ENCODE results near the gene CENPC.
"Not testable (repeated sequence)": the region's sequence is repeated elsewhere in the genome, so short reads cannot be mapped to it uniquely, and the experiment has no call there.

The CENPC gene

GRCh38 chr4:67552146-67552792 is 7.0 kb upstream of the CENPC start:
- DNase-seq (ENCODE audit: low read depth in 3 of 3) = not testable (repeated sequence)

GRCh38 chr4:67550857-67551256 is 5.6 kb upstream of the CENPC start:
- no peak for DNase-seq (ENCODE audit: low read depth in 3 of 3)

GRCh38 chr4:67550451-67550850 is 5.1 kb upstream of the CENPC start:
- DNase-seq (ENCODE audit: low read depth in 3 of 3) = no peak

DNA sequence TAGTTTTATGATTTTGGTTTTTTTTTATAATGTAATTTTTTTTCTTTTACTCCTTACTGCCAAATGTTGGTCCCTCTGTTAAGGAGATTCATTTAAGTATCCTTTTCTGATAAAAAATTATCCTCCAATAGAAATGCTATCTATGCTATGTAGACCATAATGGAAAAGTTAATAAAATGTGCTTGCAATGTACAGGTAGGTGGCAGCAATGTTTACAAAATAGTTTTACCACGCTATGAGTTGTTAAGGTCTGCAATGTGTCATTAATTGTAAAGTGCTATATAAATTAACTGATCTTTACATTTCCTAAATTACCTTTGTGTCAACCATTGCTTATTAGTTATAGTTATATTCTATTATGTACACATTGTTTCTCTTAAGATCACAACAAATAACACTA is 3.8 kb upstream of the CENPC start:
- no peak for DNase-seq (ENCODE audit: low read depth in 3 of 3)

- DNase-seq (ENCODE audit: low read depth in 3 of 3) = no peak
Observed at GRCh38 chr4:67546971-67547370, 1.7 kb upstream of the CENPC start.

DNA sequence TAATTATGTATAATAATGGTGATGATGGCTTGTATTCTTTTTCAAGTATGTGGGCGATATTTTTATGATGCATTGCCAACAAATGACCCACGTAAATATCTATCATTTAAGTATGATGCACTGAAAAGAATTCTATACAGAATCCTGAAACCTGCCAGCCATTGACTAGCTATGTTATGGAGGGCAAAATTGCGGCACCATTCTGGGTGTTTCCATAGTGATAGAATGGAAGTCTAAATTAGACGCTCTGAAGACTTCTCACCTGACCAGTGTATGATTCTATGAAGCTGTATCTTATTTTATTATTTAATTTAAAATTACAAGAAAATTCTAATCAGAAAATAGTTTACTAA is 677 bp upstream of the CENPC start:
- DNase-seq (ENCODE audit: low read depth in 3 of 3) = no peak

GRCh38 chr4:67542076-67542475 is 3.2 kb downstream of the CENPC start:
- no peak for DNase-seq (ENCODE audit: low read depth in 3 of 3)

DNA sequence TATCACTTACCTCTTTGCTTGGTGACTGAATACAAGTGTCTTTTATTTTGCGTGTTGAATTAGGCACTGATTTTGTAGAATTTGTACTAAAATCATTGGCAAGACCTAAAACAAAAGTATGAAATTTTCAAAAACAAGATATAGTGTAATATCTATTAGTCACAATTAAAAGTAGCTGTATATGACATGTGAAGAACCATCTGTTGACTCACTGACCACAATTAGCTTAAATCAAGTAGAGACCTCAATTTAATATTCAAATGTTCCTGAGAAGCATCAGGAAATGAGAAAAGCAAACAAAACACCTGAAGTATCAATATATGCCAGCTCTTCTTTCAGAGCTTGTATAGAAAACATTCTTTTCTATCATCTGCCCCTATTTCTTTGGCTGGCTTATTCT is 5.5 kb downstream of the CENPC start:
- no peak for DNase-seq (ENCODE audit: low read depth in 3 of 3)

GRCh38 chr4:67535280-67535840 is 9.9 kb downstream of the CENPC start:
- no peak for DNase-seq (ENCODE audit: low read depth in 3 of 3)

DNA sequence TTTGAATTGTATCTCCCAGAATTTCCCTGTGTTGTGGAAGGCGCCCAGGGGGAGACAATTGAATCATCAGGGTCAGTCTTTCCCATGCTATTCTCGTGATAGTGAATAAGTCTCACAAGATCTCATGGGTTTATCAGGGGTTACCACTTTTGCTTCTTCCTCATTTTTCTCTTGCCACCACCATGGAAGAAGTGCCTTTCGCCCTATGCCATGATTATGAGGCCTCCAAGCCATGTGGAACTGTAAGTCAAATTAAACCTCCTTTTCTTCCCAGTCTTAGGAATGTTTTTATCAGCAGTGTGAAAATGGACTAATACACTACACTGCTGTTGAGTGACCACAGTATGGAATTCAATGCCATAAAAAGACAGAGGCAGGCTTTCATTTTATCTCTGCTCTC is 12.2 kb downstream of the CENPC start:
- DNase-seq (ENCODE audit: low read depth in 3 of 3) = no peak

DNA sequence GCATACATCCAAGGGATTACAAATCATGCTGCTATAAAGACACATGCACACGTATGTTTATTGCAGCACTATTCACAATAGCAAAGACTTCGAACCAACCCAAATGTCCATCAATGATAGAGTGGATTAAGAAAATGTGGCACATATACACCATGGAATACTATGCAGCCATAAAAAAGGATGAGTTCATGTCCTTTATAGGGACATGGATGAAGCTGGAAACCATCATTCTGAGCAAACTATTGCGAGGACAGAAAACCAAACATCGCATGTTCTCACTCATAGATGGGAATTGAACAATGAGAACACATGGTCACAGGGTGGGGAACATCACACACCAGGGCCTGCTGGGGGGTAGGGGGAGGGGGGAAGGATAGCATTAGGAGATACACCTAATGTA is 12.9 kb downstream of the CENPC start:
- DNase-seq (ENCODE audit: low read depth in 3 of 3) = not testable (repeated sequence)

DNA sequence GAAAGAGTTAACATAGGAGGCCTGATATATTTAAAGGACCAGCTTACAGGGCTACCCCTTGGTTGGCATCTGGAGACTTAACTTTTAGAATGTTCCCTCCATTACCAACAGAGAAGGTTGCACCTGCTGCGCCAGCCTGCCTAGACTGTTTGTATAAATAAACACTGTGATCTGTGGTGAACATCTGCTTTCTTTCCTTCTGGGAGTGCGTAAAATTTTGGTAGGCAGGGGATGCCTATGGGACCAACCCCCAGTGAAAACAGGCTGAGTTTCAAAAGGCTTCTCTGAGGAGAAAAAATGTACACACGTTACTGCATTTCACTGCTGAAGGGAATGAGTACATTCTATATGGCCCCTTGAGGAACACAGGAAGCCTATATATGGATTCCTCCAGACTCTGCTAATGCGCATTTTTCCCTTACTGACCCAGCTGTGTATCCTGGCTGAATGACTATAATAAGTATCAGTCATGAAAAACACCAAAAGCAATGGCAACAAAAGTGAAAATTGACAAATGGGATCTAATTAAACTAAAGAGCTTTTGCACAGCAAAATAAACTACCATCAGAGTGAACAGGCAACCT is 13.8 kb downstream of the CENPC start:
- DNase-seq (ENCODE audit: low read depth in 3 of 3) = no peak

DNA sequence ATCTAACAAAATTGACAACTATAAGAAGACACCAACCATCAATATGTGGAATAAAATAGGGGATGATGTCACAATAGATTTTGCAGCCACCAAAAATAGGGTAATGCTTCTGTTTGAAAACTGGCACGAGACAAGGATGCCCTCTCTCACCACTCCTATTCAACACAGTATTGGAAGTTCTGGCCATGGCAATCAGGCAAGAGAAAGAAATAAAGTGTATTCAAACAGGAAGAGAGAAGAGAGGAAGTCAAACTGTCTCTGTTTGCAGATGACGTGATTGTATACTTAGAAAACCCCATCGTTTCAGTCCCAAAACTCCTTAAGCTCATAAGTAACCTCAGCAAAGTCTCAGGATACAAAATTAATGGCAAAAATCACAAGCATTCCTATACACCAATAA is 21.2 kb downstream of the CENPC start:
- not testable (repeated sequence) for DNase-seq (ENCODE audit: low read depth in 3 of 3)

- DNase-seq (ENCODE audit: low read depth in 3 of 3) = no peak
Observed at GRCh38 chr4:67522851-67523671, 22.2 kb downstream of the CENPC start.

DNA sequence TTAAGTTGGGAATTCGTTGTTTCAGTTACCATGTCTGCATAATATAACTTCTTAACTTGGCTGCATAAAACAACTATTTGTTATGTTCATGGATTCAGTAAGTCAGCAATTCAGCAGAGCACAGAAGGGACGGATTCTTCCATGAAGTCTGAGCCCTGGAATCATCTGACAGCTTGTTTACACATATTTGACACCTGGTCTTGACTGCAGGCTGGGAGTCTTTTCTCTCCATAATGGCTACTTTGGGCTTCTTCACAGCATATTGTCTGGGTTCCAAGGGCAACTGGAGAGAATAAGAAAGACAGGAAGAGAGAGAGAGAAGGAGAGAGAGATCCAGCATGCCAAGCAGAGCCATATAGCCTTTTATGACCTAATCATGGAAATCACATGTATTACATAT is 23.1 kb downstream of the CENPC start:
- no peak for DNase-seq (ENCODE audit: low read depth in 3 of 3)

GRCh38 chr4:67521506-67521905 is 23.8 kb downstream of the CENPC start:
- no peak for DNase-seq (ENCODE audit: low read depth in 3 of 3)

DNA sequence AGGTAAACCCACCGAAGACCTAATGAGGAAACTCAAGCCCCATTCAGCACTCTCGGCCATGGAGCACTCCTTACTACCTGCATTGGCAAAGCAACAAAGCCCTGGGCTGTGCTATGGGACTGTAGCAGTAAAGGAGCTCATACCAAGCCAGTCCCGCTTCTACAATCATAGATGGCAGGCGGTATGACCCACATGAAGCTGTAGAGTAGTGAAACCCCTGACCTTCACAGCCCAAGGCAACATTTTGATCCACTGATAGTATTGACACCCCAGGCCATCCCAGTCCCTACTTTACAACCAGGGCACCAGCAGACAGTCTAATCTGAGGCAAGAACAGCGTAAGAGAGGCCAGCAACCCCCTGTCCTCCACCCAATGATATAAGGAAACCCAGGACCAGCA is 25.2 kb downstream of the CENPC start:
- no peak for DNase-seq (ENCODE audit: low read depth in 3 of 3)

- DNase-seq (ENCODE audit: low read depth in 3 of 3) = no peak
Observed at GRCh38 chr4:67512501-67512900, 32.8 kb downstream of the CENPC start.

DNA sequence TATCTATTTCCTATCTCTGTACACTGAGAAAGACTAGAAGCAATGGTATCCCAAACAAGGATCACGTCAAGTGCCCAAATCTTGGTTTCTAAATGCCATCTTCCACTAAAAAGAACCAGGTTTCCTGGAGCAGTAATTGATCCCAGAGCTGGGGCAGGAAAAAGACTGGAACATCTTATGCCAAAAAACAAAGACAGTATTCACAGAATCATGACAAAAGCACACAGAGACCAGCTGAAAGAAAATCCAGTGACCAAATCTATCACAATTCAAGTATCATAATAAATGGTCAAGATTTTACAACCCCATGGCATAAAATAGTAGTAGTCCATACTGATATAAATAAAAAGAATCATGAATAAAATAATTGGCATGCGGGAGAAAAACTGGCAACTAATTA is 44.9 kb downstream of the CENPC start:
- no peak for DNase-seq (ENCODE audit: low read depth in 3 of 3)

DNA sequence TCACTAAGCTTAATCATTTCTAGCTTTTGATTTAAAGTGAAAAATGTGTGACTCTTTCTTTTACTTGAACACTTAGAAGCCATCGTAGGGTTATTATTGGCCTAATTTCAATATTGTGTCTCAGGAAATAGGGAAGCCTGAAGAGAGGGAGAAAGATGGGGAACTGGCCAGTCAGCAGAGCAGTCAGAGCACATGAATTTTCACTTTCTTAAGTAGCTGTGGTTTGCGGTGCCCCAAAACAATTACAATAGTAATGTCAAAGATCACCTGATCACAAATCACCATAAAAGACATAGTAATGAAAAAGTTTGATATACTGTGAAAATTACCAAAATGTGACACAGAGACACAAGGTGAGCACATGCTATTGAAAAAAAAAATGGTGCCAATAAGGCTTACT is 45.5 kb downstream of the CENPC start:
- no peak for DNase-seq (ENCODE audit: low read depth in 3 of 3)

- no peak for DNase-seq (ENCODE audit: low read depth in 3 of 3)
Observed at GRCh38 chr4:67483868-67484602, 61.3 kb downstream of the CENPC start.

GRCh38 chr4:67480810-67481209 is 64.5 kb downstream of the CENPC start:
- no peak for DNase-seq (ENCODE audit: low read depth in 3 of 3)
